ENCODE data around the gene RGS2. TPM values are rescaled to one million over a fixed set of nuclear protein-coding genes. Genes with fewer than 3 reads are reported as not detected.

Gene RGS2
- total RNA-seq, 4 donors from 2014 or later: 1.2 to 14.6 (median 5.8) TPM

GRCh38 chr1:192835116-192835515 is 26.3 kb downstream of the RGS2 start:
- DNase-seq (no peak), ATAC-seq (no peak)
- Histone ChIP-seq H3K4me1 (no peaks in the 10 kb centered on the region), H3K36me3 (no peaks in the 10 kb centered on the region), H3K27me3 (no peaks in the 10 kb centered on the region), H3K9me3 (no peaks in the 10 kb centered on the region), H3K4me3 (no peak overlapping the region), H3K27ac (no peak overlapping the region)
- intact Hi-C loops (cut with DNase I; ENCODE audit: low total_unique reads): no loop called here
- no peak for TF ChIP-seq POLR2A (IDR thresholded peaks at IDR 0.05)
- TF ChIP-seq, protein P1, sequence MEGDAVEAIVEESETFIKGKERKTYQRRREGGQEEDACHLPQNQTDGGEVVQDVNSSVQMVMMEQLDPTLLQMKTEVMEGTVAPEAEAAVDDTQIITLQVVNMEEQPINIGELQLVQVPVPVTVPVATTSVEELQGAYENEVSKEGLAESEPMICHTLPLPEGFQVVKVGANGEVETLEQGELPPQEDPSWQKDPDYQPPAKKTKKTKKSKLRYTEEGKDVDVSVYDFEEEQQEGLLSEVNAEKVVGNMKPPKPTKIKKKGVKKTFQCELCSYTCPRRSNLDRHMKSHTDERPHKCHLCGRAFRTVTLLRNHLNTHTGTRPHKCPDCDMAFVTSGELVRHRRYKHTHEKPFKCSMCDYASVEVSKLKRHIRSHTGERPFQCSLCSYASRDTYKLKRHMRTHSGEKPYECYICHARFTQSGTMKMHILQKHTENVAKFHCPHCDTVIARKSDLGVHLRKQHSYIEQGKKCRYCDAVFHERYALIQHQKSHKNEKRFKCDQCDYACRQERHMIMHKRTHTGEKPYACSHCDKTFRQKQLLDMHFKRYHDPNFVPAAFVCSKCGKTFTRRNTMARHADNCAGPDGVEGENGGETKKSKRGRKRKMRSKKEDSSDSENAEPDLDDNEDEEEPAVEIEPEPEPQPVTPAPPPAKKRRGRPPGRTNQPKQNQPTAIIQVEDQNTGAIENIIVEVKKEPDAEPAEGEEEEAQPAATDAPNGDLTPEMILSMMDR (IDR thresholded peaks at IDR 0.05 in 4 of 5, conservative IDR thresholded peaks at IDR 0.05 in 1 of 5): no peak
- in situ Hi-C loops (cut with MboI; ENCODE audit: low sequenced_read_pairs in 4 of 4): no loop called here

GRCh38 chr1:192839162-192840066 is 30.6 kb downstream of the RGS2 start:
- DNase-seq: no peak
- H3K27ac ChIP-seq: no peak overlapping the region
- no peak overlapping the region for H3K4me3 ChIP-seq
- H3K36me3 ChIP-seq: no peaks in the 10 kb centered on the region
- no peak for ATAC-seq
- H3K9me3 ChIP-seq: no peaks in the 10 kb centered on the region
- TF ChIP-seq POLR2A (IDR thresholded peaks at IDR 0.05): no peak
- TF ChIP-seq, protein P1 (IDR thresholded peaks at IDR 0.05 in 4 of 5, conservative IDR thresholded peaks at IDR 0.05 in 1 of 5): no peak
- H3K27me3 ChIP-seq: no peaks in the 10 kb centered on the region
- in situ Hi-C loops (cut with MboI; ENCODE audit: low sequenced_read_pairs in 4 of 4) (no loop called here), intact Hi-C loops (cut with DNase I; ENCODE audit: low total_unique reads) (no loop called here)
- no peaks in the 10 kb centered on the region for H3K4me1 ChIP-seq

GRCh38 chr1:192844360-192844759 is 35.5 kb downstream of the RGS2 start:
- Histone ChIP-seq H3K36me3 (no peaks in the 10 kb centered on the region), H3K27me3 (no peaks in the 10 kb centered on the region), H3K9me3 (no peaks in the 10 kb centered on the region), H3K4me1 (no peaks in the 10 kb centered on the region), H3K27ac (no peak overlapping the region), H3K4me3 (no peak overlapping the region)
- intact Hi-C loops (cut with DNase I; ENCODE audit: low total_unique reads) (no loop called here), in situ Hi-C loops (cut with MboI; ENCODE audit: low sequenced_read_pairs in 4 of 4) (no loop called here)
- TF ChIP-seq, protein P1 (IDR thresholded peaks at IDR 0.05 in 4 of 5, conservative IDR thresholded peaks at IDR 0.05 in 1 of 5): no peak
- no peak for TF ChIP-seq POLR2A (IDR thresholded peaks at IDR 0.05)
- DNase-seq (no peak), ATAC-seq (no peak)

DNA sequence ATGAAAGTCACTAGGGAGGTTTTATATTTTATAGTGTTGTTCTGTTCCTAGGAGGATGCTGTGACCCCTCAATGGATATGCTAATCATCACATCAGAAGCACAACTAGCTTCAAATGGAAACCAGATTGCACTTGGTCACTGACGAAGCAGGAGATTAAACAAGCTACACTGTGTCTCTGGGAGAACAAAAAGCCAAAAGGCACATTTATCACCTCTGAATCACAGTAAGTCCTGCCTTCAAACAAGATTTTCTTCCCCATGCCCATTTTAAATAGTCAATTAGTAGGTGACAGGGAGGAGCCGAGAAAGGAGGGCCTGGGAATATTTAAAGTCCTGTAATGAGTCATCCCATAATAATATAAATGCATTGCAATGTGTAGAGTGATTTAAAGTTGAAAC is 38.1 kb downstream of the RGS2 start:
- intact Hi-C loops (cut with DNase I; ENCODE audit: low total_unique reads): no loop called here
- no peaks in the 10 kb centered on the region for H3K9me3 ChIP-seq
- H3K36me3 ChIP-seq: no peaks in the 10 kb centered on the region
- H3K27ac ChIP-seq: no peak overlapping the region
- no peak for ATAC-seq
- H3K4me3 ChIP-seq: no peak overlapping the region
- no peaks in the 10 kb centered on the region for H3K4me1 ChIP-seq
- no peak for TF ChIP-seq POLR2A (IDR thresholded peaks at IDR 0.05)
- TF ChIP-seq, protein P1 (IDR thresholded peaks at IDR 0.05 in 4 of 5, conservative IDR thresholded peaks at IDR 0.05 in 1 of 5): no peak
- in situ Hi-C loops (cut with MboI; ENCODE audit: low sequenced_read_pairs in 4 of 4): no loop called here
- DNase-seq: no peak
- H3K27me3 ChIP-seq: no peaks in the 10 kb centered on the region
